Heart left ventricle (tissue), 13 donors: ENCODE data around the gene GRAMD1B.

Source experiments
- POLR2A ChIP-seq, 2 donors: fragments of 450-650 bp; IDR thresholded peaks; one replicate each; pipeline ENCODE4 v1.6.1; 2017; ENCODE audit warnings: antibody characterized with exemption in 2 of 2, mild to moderate bottlenecking in 2 of 2, moderate library complexity in 2 of 2
- TF ChIP-seq, protein P1 (sequence below), 12 donors: fragments of 200-600 bp; sonication (generic) in 4 of 12; IDR thresholded peaks; one replicate each; pipeline versions ENCODE4 v1.5.0 to v1.8.0; 2018 to 2022; ENCODE audit warnings: antibody characterized with exemption in 12 of 12, mild to moderate bottlenecking in 5 of 12
- donor health status: ischemic (EF 13 %, LVEDD 7.1; RV severe dilation, severe dysfunction).
- donor health status: DM: no; HTN: yes; CAD: no.
- donor health status: DM: no; HTN: no; CAD: no.
- donor health status: ischemic (EF 25% LVEDD 6.9; RV normal size, moderate dysfunction).
- donor health status: ischemic (EF 25% LVEDD 5.7; RV mildly dilated, moderate dysfunction).
- donor health status: ischemic (EF 35%, LVEDD 5.7; RV mildly dilated, moderate dysfunction).
- donor health status: nonischemic (EF 11% LVEDD 7.7; RV severe dilation, severe dysfunction).
- donor health status: DM: yes; HTN: yes; CAD: no.
- donor health status: PGD.
- donor health status: ischemic (EF 29% LVEDD 5.4; RV normal size, mild dysfunction).
- donor health status: nonischemic (EF 23%, LVEDD 6.1; RV moderate dilation, normal function).

DNA sequence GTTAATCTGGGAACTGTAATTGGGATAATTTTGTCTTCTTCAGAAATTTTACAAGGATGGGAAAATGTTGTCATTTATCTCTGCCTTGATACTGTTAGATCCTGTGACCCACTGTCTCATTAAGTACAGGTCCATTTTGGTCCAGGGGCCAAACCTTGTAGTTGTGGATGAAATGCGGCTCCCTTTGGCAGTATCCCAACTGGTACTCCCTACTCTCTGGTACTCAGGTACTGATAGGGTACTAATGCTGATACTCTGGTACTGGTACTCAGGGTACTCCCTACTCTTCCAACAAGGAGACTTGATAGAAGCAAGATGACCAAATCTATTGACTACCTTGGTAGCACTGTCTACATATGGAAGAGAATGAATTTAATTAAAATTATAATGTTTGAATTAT is 97.9 kb downstream of the GRAMD1B start:
- TF ChIP-seq, protein P1, sequence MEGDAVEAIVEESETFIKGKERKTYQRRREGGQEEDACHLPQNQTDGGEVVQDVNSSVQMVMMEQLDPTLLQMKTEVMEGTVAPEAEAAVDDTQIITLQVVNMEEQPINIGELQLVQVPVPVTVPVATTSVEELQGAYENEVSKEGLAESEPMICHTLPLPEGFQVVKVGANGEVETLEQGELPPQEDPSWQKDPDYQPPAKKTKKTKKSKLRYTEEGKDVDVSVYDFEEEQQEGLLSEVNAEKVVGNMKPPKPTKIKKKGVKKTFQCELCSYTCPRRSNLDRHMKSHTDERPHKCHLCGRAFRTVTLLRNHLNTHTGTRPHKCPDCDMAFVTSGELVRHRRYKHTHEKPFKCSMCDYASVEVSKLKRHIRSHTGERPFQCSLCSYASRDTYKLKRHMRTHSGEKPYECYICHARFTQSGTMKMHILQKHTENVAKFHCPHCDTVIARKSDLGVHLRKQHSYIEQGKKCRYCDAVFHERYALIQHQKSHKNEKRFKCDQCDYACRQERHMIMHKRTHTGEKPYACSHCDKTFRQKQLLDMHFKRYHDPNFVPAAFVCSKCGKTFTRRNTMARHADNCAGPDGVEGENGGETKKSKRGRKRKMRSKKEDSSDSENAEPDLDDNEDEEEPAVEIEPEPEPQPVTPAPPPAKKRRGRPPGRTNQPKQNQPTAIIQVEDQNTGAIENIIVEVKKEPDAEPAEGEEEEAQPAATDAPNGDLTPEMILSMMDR (IDR thresholded peaks at IDR 0.05) = no peak
- TF ChIP-seq POLR2A (IDR thresholded peaks at IDR 0.05) = no peak
